ENCODE data around the gene RALB.

DNA sequence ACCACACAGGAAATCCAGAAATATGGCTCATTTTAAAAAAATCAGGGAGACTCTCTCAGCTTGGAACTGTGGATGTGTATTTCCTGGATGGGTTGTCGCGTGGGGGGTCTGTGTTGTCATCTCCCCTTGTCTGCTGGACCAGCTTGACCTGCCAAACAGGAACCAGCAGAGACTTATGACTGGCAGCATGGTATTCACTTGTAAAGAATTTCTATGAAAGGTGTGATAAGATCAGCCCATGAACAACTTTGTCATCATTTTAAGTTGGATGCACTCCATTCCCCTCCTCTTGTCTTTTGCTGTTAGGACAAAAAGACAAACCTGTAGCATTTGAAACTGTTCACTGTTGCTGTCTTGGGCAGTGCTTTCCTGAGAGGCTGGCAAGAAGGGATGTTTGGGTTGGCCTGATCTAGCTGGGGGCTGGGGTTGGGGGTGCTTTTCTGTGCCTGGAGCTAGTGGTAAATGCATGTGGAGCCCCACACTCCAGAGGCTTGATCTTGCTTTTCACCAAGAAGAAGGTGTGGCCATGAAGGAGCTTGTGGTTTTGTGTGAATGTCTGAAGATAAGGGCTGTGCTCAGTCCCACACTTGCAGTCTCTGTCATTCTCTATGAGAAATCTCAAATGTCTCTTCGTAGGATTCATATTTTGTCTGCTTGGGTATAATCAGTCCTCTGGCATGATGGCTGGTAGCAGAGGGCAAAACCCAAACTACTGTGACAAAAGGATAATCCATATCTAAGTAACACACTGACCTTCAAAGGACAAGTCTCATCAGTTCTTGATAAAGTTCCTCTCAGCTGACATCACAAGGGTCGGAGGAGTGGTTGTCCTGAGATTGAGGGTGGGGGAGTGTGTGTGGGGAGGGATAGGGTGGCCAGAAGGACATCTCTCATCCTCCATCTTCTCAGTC lies 39.0 kb downstream of the RALB start:
- TF ChIP-seq, protein P1, sequence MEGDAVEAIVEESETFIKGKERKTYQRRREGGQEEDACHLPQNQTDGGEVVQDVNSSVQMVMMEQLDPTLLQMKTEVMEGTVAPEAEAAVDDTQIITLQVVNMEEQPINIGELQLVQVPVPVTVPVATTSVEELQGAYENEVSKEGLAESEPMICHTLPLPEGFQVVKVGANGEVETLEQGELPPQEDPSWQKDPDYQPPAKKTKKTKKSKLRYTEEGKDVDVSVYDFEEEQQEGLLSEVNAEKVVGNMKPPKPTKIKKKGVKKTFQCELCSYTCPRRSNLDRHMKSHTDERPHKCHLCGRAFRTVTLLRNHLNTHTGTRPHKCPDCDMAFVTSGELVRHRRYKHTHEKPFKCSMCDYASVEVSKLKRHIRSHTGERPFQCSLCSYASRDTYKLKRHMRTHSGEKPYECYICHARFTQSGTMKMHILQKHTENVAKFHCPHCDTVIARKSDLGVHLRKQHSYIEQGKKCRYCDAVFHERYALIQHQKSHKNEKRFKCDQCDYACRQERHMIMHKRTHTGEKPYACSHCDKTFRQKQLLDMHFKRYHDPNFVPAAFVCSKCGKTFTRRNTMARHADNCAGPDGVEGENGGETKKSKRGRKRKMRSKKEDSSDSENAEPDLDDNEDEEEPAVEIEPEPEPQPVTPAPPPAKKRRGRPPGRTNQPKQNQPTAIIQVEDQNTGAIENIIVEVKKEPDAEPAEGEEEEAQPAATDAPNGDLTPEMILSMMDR (IDR thresholded peaks at IDR 0.05): no peak
- no peak for TF ChIP-seq ZFX (IDR thresholded peaks at IDR 0.05; ENCODE audit: borderline replicate concordance)
